ENCODE results near the gene EXOC6.

The EXOC6 gene

GRCh38 chr10:92832998-92833650 is 15.2 kb upstream of the EXOC6 start:
- no peak for DNase-seq

GRCh38 chr10:92834331-92834730 is 14.0 kb upstream of the EXOC6 start:
- DNase-seq = no peak

DNA sequence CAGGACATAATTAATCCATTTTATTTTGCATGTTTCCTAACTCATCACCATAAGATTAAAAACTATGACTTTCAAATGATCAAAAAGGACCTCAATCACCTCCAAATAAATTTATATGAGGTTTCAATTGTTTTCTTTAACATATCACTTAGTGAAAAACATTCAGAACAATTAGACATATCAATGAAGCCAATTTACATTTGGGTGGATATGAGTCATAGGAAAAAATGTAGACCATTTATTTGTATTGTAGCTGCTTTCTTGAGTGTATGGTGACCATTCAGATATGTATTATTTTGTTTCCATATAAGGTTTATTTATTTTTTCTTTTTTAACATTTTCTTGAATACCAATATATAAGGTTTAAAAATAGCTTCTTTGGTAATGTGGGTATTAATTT is 13.3 kb upstream of the EXOC6 start:
- no peak for DNase-seq

- no peak for DNase-seq
Measured at GRCh38 chr10:92837456-92837855, 10.9 kb upstream of the EXOC6 start.

- DNase-seq = peak; percentile 74
Measured at GRCh38 chr10:92839191-92840085, 8.9 kb upstream of the EXOC6 start.

DNA sequence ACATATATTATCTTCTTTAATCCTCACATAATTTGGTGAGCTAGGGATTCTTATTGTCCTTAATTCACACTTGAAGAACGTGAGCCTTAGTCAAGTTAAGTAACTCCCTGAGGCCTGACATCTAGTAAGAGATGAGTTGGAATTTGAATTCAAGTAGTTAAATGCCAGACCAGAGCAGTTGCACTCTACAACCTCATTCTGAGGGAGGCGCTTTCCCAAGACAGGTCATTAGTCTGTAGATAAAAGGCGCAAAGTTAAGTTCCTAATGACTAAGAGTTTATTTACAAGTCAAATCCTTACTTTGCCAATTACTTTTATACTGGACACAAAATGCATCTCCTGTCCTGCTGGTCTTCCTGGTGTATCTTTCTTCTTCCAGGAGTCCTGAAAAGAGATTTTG is 3.6 kb upstream of the EXOC6 start:
- DNase-seq = no peak

- DNase-seq = no peak
Measured at GRCh38 chr10:92845921-92846320, 2.4 kb upstream of the EXOC6 start.

DNA sequence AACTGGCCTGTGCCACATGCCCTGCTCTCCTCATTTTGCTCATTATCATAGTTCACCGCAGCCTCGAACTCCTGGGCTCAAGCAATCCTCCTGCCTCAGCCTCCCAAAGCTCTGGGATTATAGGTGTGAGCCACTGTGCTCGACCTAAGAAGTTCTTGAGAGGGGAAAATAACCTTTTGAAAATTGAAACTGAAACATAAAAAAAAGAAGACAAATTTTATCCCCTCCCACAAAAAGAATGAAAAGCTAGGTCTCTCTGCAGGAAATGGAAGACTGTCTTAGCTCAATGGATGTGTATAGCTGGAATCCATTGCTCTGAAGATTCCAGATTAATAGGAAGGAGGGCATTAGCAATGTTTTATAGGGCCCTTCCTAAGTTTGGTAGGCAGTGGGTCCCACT is 2.0 kb upstream of the EXOC6 start:
- no peak for DNase-seq

DNA sequence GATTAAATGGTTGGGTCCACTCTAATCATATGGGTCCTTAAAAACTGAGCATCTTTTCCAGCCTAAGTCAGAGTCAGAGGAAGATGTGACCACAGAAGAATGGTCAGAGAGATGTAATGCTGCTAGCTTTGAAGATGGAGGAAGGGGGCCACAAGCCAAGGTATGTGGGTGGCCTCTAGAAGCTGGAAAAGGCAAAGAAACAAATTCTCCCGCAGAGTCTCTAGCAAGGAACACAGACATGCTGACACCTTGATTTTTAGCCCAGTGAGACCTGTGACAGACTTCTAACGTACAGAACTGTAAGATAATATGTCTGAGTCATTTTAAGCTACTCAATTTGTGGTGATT is 1.5 kb upstream of the EXOC6 start:
- no peak for DNase-seq

- no peak for DNase-seq
Measured at GRCh38 chr10:92847202-92847864, 987 bp upstream of the EXOC6 start.

DNA sequence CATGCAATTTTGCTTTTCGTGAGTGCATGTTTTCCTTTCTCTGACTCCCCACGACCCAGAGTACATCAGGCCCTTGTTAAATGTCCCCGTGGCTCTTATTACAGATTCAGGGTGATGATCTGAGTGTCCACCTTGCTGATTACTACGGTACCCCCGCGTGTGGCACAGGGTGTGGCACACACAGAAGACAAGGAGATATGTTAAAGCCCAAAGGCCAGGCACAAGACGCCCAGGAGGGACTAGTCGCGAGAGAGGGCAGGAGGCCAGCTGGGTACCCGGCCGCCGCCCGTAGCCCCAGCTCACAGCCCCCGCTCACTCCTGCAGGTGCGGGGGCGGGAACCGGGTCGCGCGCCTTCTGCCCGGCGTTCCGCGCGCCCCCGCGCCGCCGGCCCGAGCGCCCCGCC is 281 bp upstream of the EXOC6 start:
- no peak for DNase-seq

DNA sequence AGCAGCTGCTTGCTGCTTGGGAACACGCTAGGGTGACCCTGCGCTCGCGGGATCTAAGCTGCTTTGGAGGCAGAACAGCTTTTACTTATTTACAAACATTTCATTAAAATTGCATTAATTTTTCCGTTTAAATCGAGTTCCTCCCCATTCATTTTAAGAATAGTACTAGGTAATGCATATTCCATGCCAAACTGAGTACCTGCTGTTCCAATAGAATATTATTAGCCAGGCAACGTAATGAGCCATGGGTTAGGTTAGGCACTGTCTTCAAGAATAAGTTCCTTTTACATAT is 860 bp downstream of the EXOC6 start:
- peak; percentile 19 for DNase-seq

DNA sequence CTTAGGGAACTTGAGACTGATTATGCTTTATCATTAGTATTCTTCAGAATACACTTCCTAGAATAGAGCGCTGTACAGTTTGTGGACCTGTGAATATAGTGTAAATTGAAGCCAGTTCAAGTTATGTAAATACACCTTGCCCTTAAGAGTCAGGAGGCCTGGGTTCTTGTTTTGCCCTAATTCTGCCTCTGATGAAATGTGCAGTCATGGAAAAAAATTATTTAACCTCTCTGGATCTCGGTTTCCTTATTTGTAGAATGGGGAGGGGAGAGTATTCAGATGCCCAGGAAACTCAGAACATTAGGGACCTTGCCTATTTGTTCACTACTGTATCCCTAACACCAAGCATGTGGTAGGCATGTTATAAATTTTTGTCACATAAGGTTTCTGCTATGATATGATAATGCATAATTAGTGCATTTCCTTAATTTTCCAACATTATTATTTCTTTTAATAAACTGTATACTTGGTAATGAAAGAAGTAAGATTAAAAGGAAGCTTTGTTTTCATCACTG is 1.3 kb downstream of the EXOC6 start:
- DNase-seq = no peak

GRCh38 chr10:92850185-92850584 is 1.9 kb downstream of the EXOC6 start:
- DNase-seq = no peak

DNA sequence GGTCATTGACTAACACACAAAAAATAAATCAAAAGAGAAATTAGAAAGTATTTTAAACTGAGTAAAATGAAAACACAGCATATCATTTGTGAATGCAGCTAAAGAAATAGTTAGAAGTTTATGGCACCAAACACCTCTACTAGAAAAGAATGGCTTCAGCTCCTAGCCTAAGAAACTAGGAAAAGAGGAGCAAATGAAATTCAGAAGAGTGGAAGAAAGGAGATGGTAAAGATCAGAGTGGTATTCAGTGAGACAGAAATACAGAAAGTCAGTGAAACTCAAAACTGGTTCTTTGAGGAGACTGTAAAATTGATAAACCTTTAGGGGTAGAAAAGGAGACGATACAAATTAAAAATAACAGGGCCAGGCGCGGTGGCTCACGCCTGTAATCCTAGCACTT is 2.7 kb downstream of the EXOC6 start:
- no peak for DNase-seq

DNA sequence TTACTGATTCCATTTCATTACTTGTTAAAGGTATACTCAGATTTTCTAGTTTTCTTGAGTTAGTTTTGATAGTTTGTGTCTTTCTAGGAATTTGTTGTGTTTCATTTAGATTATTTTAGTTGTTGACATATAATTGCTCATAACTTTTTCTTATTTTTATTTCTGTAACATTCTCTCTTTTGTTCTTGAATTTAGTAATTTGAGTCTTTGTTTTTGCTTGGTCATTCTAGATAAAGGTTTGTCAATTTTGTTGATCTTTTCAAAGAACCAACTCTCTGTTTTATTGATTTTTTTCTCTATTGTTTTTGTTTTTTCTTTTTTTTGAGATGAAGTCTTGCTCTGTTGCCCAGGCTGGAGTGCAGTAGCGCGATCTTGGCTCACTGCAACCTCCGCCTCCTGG is 7.2 kb downstream of the EXOC6 start:
- DNase-seq = no peak

DNA sequence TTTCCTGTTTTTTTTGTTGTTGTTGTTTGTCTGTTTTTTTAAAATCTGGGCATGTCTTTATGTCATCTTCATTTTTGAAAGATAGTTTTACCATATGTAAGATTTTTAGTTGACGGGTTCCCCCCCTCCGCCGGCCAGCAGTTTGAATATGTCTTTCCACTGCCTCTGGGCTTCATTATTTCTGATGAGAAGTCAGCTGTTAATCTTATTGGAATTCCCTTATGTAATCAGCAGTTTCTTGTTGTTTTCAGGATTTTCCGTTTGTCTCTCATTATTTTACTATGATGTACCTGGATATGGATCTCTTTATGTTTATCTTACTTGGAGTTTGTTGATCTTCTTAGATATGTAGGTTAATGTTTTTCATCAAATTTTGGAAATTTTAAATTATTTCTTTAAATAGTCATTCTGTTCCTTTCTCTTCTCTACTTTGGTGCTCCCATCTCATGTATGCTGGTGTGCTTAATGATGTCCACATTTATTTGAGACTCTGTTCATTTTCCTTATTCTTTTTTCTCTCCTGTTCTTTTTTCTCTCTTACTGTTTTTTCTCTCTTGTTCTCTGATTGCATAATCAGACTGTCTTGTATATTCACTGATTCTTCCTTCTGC is 9.7 kb downstream of the EXOC6 start:
- DNase-seq = no peak

DNA sequence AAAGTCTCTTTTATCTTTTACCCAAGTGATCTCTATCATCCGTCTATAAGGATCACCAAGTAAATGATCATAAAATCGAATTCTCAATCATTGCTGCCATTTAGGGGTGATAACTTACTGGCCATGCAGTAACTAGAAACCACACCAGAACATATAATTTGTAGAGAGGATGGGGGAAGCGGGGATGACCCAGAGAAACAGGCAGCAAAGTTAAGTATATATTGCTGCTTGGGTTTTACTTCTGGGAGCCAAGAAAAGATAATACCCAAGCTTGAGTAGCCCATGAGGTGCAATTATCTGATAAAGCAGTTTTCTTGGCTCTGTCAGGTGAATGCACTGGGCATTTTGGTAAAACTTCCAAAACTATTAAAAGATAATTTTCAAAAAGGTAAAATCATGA is 18.9 kb downstream of the EXOC6 start:
- no peak for DNase-seq

GRCh38 chr10:92868036-92868435 is 19.7 kb downstream of the EXOC6 start:
- DNase-seq = no peak

DNA sequence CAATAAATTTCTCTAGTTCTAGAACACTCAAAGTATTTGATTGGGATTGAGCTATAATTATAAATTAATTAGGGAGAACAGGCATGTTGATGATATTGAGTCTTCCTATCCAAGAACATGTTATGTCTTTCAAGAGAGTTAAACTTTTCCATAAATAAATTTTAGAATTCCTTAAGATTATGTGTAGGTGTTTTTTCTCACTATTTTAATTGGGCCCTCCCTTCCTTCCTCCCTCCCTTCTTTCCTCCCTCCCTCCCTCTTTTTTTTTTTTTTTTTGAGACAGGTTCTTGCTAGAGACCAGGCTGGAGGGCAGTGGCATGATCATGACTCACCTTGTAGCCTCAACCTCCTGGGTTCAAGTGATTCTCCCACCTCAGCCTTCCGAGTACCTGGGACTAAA is 20.2 kb downstream of the EXOC6 start:
- no peak for DNase-seq

GRCh38 chr10:92873029-92873428 is 24.7 kb downstream of the EXOC6 start:
- DNase-seq = no peak

DNA sequence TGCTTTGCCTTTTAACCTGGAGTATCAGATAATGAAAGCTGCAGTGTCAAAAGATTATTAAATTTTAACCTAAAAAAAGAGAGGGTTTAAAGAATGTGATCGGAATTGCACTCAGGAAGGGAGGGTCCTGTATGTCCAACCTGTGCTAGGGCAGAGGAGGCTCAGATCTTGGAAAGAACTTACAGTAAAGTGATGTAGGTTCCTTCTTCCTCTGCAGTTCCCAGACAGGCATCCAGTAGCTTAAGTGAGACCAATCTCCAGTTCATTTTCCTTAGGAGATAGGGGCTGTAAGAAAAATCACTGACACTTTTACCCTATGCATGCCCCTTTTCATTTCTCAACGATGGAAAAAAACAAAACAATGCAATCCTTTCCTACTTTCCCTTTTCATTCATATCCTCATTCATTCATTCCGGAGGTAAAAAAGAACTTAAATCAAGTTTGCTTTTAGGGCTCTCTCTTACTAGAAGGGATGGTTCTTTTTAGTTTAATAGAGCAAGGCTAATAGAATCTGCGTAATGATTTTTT is 28.3 kb downstream of the EXOC6 start:
- no peak for DNase-seq

- peak; percentile 64 for DNase-seq
Measured at GRCh38 chr10:92880233-92880861, 32.0 kb downstream of the EXOC6 start.
